ENCODE measurements around the gene DIAPH3.
"Not testable (repeated sequence)": the region's sequence is repeated elsewhere in the genome, so short reads cannot be mapped to it uniquely, and the experiment has no call there.

DIAPH3 gene

DNA sequence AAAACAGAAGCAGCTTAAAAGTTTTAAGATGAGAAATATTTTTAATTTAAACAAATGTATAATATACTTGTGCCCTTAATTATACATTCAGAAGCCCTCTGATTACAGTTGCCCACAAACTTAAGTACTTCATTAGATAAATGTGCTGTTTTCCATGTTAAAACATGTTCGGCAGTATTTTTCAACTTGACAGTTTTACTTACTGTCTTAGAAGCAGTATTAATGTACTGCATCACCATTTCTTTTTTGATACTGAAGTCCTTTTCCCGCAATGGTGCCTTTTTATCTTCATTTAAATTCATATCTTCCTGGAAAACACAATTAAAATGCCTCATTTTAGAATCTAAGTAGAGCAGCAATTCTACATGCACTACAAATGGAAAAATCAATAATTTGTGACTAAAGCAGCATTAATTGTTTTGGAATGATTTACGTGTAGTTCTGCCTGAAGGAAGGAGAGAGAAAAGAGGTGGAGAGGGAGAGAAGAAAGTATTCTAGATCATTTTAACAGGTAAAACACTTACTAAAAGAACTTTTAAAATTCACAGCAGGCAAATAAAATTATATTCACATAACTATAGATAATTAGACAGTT lies 70.2 kb downstream of the DIAPH3 start:
- DNase-seq (ENCODE audit: low read depth), result no peak

DNA sequence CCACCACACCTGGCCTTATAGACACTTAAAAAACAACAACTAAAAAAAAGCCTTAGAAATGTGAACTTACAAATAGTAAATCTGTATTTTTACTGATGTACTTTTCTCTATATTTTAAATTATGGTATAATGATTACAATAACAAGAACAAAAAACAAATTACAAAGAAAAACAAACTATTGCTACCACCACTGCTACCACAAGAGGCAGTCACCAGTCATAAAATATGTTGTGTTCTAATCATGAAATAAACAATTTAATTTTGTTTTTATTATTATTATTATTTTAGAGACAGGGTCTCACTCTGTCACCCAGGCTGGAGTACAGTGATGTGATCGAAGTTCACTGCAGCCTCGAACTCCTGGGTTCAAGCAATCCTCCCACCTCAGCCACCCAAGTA lies 72.2 kb downstream of the DIAPH3 start:
- no peak for DNase-seq (ENCODE audit: low read depth)

DNA sequence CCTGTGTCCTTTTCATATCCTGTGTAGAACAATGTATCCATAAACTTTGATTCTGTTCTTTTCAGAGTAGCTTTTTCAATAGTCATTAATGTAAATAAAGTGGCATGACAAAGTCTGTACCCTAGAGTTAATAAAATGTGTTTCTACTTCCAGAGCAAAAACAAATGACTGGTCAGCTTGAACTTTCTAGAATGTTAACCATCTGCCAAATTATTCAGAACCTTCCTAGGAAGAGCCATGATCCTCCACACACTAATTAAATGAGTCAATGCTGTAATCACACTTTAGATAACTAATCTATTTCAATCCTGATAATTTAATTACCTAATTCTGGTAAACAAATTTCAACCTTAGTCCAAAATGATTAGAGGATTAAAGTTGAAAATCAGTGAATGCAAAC lies 73.2 kb downstream of the DIAPH3 start:
- no peak for DNase-seq (ENCODE audit: low read depth)

DNA sequence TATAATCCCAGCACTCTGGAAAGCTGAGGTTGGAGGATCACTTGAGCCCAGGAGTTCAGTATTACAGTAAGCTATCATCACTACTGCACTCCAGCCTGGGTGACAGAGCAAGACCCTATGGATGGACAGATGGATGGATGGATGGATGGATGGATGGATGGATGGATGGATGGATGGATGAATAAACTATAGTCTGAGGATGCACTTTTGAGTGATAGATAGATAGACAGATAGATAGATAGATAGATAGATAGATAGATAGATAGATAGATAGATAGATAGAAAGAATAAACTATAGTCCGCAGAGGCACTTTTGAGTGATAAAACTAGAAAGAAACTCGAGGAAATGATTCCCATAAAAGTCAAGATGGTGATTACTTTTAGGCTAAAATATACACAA lies 79.9 kb downstream of the DIAPH3 start:
- DNase-seq (ENCODE audit: low read depth), result not testable (repeated sequence)

DNA sequence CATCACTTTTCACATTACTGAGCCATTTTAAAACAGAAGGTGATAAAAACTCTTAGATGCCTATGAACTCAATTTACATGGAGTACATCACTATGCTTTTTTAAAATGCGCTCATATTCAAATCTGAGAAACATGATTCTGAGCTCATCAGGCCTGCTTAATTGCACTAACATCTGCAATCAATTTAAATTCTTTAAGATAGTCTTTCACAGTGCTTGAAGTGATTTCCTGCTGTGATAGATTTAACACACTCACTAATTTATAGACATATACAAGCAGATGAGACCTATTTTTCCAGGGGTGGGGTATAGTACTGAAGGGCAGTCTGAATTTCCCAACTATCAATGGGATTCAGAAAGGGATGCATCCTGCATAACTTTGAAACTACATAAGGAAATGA lies 82.9 kb downstream of the DIAPH3 start:
- no peak for DNase-seq (ENCODE audit: low read depth)

DNA sequence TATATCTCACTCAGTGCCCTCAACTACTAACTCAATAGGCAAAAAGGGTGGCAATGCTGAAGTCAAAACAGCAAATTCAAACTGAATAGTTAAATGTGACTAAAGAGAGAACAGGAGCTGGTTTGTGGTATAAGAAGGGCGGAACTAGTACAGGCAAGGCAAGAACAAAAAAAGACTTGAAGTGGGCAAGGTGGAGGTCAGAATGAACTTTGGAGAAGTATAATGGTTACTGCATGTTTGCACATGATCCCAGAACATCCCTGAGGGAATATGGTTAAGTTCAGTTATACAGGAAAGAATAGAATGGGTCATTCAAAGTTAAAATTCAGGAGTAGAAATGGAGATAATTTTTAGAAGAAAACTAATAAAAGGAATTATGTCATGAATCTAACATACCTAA lies 85.5 kb downstream of the DIAPH3 start:
- DNase-seq (ENCODE audit: low read depth), result no peak

DNA sequence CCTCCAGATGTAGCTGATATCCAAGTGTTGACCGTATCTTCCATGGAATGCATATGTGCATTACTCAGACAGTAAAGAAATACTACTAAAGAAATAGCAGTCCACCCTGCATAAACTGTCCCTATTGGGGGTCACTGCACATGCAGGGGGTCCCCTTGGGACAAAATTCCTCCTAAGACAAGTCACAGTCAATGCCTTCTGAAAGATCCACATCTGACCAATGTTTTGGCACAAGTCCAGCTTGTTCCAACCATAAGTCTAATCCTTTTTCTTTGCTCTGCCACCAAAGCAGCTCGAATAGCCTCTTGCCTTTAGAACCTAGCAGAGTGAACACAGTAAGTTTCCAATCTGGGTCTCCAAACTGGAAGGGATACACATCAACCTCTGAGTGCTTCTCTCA lies 87.9 kb downstream of the DIAPH3 start:
- DNase-seq (ENCODE audit: low read depth), result no peak

DNA sequence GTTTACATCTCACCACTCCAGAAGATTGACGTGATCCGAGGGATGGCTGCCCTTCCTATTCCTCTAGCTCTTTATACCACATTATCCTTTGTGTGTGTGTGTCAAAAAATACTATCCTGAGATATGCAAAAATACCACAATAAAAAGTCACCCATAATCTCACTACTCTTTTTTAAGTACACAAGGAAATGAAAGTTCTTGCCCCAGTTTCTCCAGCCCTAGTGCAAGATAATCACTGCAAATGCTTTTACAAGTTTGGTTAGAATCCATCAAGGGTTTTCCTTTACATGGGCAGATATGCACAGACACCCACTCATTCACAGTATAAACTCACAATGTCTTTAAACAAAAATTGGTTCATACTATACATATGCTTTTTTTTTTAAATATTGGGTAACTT lies 89.3 kb downstream of the DIAPH3 start:
- DNase-seq (ENCODE audit: low read depth), result no peak

DNA sequence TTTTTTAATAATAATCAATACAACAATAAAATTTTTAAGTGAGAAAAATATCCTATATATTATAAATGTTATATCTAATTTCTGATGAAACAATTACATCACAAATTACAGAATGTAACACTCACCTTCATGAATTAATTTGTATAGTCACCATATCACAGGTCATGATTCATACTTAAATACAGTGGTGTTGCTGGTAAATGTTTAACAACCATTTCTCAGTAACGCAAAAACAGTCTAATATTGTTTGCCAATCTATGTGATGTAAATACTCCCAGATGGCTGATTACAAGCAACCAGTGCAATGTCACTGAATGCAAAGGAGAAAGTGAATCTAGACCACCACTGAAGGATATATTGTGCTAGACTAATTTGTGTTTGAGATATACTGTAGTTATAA lies 97.5 kb downstream of the DIAPH3 start:
- DNase-seq (ENCODE audit: low read depth), result no peak

DNA sequence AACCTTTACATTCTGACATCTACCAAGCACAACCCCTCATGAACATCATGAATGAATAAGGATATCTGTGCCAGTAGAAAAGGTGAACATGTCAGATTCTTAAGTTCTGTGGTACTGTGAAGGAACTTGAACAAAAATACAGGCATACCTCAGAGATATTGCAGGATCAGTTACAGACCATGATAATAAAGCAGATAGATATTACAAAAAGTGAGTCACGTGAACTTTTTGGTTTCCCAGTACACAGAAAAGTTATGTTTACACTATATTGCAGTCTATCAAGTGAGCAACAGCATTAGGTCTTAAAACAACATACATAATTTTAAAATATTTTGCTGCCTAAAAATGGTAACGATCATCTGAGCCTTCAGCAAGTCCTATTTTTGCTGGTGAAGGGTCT lies 101.2 kb downstream of the DIAPH3 start:
- DNase-seq (ENCODE audit: low read depth), result no peak

DNA sequence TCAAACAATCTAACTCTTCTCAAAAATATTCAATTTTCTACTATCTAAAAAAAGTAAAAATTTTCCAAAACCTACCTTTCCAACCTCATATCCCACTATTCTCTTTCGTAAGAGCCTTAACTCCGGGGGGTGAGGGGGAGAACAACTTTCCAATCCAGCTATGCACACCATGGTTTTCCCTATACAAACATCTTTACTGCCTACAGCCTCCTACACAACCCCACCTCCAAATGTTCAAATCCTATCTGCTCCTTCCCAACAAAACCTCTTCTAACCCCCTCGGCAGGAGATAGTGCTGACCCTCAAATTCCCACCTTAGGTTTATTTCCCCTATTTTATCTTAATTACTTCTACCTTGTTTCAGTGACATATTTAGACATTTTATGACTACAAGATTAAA lies 102.0 kb downstream of the DIAPH3 start:
- DNase-seq (ENCODE audit: low read depth), result no peak

DNA sequence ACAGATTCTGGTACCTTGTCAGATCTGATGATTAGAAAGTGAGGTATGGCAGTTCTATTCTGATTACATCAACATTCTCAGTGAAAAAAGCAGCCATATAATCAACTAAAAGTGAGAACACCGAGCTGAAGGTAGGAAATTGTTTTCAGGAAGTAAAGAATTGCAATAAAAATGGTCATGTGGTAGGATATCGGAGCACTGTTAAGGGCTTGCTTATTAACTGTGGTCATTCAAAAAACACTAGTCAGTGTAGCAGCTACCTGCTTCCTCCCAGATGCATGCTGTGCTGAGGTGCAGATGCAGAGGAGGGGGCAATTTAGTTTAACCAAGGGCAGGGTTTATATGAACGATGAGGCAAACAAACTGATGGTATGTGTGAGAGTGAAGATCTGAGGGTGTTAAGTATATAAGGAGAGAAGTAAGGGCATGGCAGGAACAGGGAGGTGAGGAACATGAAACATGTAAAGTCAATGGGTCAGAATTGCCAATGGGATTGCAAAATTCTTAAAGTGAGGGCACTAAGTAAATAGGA lies 111.9 kb downstream of the DIAPH3 start:
- DNase-seq (ENCODE audit: low read depth), result no peak

DNA sequence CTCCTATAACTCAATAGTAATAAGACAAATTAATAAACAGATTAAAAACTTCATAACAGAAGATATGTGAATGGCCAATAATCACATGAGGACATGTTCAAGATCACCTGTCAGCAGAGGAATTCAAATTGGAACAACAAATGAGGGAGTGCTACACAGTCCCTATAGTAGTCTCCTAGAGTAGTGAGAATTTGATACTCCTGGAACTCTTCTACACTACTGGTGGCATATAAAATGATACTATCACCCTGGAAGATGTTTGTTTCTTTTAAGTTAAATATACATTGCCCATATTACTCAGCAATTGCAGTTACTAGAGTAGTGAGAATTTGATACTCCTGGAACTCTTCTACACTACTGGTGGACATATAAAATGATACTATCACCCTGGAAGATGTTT lies 115.4 kb downstream of the DIAPH3 start:
- DNase-seq (ENCODE audit: low read depth), result not testable (repeated sequence)

DNA sequence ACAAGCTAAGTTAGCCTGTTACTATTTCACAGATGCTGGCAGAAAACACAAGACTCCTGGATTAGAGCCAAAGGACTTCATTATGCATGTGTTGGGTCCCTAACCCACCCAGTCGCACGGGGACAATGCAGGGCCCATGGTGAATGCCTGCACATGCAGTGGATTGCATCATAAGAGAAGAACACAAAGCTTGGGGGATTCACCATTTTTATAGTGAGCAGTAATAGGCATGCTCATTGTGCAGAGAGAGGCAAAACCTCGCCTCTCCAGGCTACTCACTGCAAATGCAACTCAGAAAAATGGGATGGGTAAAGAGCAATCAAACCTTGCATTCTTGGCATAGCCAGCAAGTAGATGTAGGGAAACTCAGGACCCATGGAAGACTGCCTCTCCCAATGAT lies 115.8 kb downstream of the DIAPH3 start:
- no peak for DNase-seq (ENCODE audit: low read depth)

DNA sequence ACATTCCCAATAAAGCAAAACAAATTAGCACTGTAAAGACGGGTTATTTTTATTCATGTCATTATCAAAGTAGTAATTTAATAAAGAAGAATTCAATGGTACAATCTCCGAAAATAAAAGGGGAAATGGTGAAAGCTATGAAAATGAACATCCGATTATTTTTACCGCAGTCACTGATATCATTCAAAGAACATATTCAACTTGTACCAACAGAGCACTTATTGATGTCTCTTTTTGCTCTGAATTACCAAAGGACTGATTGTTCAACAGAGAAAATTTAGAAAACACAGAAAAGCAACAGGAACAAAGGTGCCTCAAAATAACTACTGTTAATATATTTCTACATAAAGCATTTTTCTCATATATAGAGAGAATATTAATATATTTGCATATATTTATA lies 119.4 kb downstream of the DIAPH3 start:
- DNase-seq (ENCODE audit: low read depth), result no peak

DNA sequence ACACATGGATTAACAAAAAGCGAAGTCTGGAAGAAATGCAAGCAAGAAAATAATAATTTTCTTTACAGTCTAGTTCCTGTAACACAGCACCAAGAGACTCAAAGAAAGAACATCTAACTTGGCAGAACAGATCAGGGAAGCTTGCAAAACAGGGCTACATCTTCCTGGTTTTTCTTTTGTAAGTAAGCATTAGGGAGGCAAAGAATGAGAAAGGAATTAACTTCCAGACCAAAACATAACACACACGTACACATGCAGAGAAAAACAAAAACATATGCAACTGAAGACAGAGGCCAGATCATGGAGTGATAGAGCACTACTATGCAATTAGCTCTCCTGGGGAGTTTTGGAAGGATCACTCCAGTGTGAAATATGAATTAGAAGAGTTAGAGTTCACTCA lies 120.5 kb downstream of the DIAPH3 start:
- DNase-seq (ENCODE audit: low read depth), result no peak

DNA sequence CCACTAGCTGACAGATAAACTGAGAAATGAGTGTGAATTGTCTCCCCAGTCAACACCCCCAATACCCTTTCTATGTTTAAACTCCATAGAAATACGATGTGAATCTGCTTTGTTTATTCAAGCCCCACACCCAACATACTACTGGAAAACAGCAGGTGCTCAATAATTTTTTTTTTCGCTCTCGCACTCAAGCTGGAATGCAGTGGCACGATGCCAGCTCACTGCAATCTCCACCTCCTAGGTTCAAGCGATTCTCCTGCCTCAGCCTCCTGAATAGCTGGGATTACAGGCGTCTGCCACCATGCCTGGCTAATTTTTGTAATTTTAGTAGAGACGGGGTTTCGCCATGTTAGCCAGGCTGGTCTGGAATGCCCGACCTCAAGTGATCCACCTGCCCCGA lies 123.1 kb downstream of the DIAPH3 start:
- DNase-seq (ENCODE audit: low read depth), result not testable (repeated sequence)

DNA sequence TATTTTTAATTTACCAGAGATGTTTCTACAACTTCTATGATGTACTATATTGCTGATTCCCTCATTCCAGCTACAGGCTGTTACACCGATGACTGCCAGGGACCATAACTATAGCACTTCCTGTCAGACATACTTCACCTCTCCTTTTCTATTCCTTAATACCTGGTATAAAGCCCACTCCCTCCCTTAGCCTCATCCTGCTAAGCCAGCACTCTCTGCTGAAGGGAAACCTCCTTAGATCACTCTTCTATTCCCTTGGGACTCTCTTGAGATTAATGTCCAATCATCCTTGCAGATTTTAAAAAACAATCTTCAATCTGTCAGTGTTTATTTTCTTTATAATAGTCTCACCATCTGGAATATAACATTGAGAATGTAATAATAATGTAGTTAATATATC lies 127.9 kb downstream of the DIAPH3 start:
- no peak for DNase-seq (ENCODE audit: low read depth)

DNA sequence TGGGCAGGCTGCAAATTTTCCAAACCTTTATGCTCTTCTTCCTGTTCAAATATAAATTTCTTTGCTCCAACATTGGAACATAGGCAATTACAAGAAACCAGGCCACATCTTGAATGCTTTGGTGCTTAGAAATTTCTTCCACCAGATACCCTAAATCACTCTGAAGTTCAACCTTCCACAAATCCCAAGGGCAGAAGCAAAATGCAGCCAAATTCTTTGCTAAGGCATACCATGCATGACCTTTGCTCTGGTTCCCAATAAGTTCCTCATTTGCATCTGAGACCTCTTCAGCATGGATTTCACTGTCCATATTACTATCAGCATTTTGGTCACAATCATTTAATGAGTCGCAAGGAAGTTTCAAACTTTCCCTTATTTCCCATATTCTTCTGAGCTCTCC lies 130.9 kb downstream of the DIAPH3 start:
- peak; percentile 3 for DNase-seq (ENCODE audit: low read depth)

DNA sequence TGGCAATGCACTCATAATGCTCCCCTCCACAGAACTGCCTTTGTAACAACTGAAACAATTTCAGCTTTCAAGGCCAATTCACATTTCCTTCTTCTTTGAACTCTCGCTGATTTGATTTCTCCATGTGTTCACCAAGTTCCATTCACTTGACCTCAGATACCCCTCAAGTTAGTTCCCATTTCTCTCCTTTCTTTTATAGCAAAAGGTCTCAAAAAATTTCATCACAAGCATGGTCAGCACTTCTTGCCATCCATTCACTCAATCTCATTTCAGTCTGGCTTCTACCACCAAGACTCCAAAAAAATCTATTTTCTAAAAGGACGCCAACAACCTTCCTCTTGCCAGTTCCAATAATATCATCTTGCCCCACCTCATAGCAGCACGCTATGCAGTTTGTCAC lies 135.7 kb downstream of the DIAPH3 start:
- no peak for DNase-seq (ENCODE audit: low read depth)

DNA sequence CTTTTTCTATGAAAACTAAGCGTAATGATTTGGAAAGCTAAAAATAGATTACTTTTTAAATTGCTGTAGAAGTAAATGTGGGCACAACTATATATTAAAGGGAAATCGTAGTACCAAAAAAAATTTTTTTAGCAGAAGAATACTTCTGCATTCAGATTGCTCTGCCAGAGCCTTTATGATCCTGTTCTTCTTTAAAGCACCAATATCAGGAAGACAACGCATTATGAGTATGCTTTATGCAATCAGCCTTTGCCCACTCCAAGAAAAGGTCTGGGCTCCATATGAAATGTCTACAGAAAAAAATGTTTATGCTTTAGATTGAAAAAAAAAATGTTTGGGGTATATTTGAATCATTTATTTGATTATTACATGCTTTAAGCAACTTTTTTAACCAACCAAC lies 137.4 kb downstream of the DIAPH3 start:
- DNase-seq (ENCODE audit: low read depth), result no peak

DNA sequence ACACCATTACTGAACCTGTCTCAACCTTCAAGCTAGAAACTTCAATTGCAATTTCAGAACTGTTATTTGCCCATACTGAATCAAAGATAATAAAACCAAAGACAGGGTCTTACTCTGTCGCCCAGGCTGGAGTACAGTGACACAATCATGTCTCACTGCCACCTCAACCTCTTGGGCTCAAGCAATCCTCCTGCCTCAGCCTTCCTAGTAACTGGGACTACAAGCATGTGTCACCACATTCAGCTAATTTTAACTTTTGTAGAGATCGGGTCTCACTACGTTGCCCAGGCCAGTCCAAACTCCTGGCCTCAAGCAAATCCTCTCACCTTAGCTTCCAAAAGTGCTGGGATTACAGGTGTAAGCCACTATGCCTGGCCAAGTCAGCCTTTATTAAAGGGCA lies 143.4 kb downstream of the DIAPH3 start:
- DNase-seq (ENCODE audit: low read depth), result no peak

DNA sequence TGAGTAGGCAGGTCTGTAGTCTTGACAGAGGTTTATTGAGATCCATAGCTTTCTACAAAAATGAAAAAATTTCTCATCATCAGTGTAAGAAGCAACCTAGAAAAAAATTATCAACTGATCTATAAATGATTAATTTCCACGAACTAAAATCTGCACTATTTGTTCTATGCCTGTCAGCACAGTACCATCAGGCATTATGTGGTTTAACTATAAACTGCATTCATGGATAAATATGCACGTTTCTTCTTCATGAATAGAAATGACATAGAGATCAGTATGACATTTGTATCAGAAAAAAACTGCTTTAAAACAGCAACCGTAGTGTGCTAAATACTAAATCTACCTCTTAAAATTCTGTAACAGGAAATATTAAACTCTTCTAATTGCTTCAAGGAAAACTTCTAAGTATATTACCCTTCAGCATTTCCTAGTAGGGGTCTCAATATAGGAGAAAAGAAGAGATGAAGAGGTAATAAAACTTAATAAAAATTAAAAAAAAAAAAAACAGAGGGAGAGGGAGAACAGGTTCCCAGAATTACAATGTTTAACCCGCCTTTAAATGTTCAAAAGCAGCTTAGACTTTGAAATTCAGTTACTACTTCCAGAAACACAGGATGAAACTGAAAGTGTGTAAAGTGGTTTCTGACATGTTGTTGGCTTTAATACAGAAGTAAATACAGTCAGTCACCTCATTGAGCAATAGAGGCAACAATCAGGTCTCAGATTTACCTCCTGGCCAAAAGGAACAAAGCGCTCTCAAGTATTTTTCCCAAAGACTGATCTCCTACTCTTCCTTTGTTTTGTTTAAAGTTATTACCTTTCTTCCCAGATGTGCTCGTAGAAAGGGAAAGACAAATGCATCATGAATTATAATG lies 144.4 kb downstream of the DIAPH3 start:
- no peak for DNase-seq (ENCODE audit: low read depth)

DNA sequence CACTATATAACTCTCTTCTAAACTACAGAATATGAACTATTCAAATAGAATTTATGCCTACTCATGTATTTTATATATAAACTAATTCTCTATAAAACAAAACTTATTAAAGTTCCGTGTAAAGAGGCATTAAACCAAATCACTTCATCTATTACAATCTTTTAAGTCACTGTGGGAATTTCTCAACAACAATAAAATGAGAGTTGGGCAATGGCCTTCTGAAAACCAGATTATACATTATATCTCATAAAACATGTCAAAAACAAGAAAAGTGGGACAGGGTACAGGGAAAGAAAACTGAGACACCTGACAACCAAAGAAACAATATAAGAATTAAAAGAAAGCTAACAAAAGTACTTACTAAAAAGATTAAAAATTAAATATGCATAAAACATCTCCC lies 145.2 kb downstream of the DIAPH3 start:
- no peak for DNase-seq (ENCODE audit: low read depth)

Measured in stromal cell of bone marrow (primary cell).